ENCODE results near the gene PRAMEF11. TPM values are rescaled to one million over a fixed set of nuclear protein-coding genes. Genes with fewer than 3 reads are reported as not detected.
"Not testable (repeated sequence)": the region's sequence is repeated elsewhere in the genome, so short reads cannot be mapped to it uniquely, and the experiment has no call there.

The PRAMEF11 gene
- total and polyA plus RNA-seq, 3 experiments from 2014 or later, result not detected

DNA sequence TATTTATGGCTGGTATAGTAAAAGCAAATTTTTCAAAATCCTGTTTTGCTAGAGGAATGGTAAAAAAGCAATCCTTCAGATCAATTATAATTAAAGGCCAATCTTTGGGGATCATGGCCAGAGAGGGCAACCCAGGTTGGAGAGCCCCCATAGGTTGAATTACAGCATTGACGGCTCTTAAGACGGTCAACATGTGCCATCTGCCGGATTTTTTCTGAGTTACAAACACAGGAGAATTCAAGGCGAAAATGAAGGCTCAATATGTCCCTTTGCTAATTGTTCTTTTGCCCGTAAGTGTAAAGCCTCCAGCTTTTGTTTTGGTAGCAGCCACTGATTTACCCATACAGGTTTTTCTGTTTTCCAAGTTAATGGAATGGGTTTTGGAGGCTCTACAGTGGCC is 49.7 kb downstream of the PRAMEF11 start:
- H3K27ac ChIP-seq (ENCODE audit: low read depth, low read length); H3K36me3 Mint-ChIP-seq; H3K27ac Mint-ChIP-seq; H3K36me3 ChIP-seq (ENCODE audit: insufficient read depth, low read length); H3K4me3 ChIP-seq (ENCODE audit: low read length); CTCF ChIA-PET; H3K4me3 Mint-ChIP-seq; H3K4me1 Mint-ChIP-seq; POLR2A ChIA-PET; DNase-seq; H3K9me3 ChIP-seq (ENCODE audit: low read length); H3K4me1 ChIP-seq (ENCODE audit: insufficient read depth, low read length); H3K27me3 ChIP-seq (ENCODE audit: insufficient read depth, low read length, poor library complexity, severe bottlenecking): not testable (repeated sequence)
- Mint-ChIP-seq H3K9me3 (peaks cover 15 to 34% (median 23%) of the 10 kb centered on the region in 5 donors), H3K27me3 (peaks cover 4 to 18% of the 10 kb centered on the region in 2 donors)

DNA sequence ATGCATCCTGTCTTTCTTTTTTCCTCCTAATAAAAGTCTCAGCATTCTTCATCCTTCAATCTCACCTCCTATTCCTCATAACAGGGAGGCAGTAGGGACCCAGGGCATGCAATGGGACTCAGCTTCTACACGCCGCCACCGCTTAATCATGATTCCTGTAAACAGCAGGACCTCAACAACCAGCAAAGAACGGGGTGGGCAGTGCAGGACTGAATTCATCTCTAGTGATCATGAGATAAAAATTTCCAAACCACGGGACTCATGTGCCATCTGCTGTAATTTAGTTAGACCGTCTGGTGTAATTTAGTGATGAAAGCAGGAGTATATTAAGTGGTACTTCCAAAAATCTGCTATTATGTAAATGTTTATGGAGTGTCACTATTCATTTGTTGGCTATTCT is 52.3 kb downstream of the PRAMEF11 start:
- H3K36me3 ChIP-seq (ENCODE audit: insufficient read depth, low read length), result no peaks in the 10 kb centered on the region
- no peaks in the 10 kb centered on the region for H3K4me1 Mint-ChIP-seq

DNA sequence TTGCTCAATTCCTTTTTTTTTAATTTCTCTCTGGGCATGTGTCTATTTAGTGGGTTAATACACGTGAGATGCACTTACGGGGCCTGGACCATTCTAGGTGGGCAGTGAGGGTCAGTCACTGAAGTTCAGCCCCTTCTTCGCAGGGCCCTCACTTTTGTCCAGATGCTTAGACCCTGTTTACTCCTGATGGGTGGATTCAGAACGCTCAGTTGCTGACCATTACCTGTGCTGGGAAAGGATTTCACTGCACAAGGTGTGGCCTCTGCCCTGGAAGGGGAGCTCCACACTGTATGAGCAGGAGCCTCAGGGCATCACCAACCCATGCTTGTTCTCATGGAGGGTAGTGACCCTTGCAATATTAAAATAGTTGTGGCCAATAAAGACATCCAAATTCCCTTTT is 53.1 kb downstream of the PRAMEF11 start:
- ChIA-PET CTCF (no interaction called here), POLR2A (no interaction called here)
- Mint-ChIP-seq H3K36me3 (no peaks in the 10 kb centered on the region), H3K9me3 (peaks cover 0 to 7% (median 3%) of the 10 kb centered on the region in 5 donors), H3K4me1 (no peaks in the 10 kb centered on the region), H3K27me3 (peaks cover 6 to 43% of the 10 kb centered on the region in 2 donors), H3K4me3 (no peak overlapping the region), H3K27ac (no peak overlapping the region)
- Histone ChIP-seq H3K4me1 (ENCODE audit: insufficient read depth, low read length) (no peaks in the 10 kb centered on the region), H3K9me3 (ENCODE audit: low read length) (no peaks in the 10 kb centered on the region), H3K27ac (ENCODE audit: low read depth, low read length) (no peak overlapping the region), H3K4me3 (ENCODE audit: low read length) (no peak overlapping the region), H3K27me3 (ENCODE audit: insufficient read depth, low read length, poor library complexity, severe bottlenecking) (peaks cover 4% of the 10 kb centered on the region), H3K36me3 (ENCODE audit: insufficient read depth, low read length) (no peaks in the 10 kb centered on the region)
- DNase-seq, result no peak

More for the DNA sequence above, 52.3 kb downstream of the PRAMEF11 start:
- H3K4me3 ChIP-seq (ENCODE audit: low read length), result no peak overlapping the region
- ChIA-PET CTCF (no interaction called here), POLR2A (no interaction called here)
- no peak for DNase-seq
- peaks cover 4% of the 10 kb centered on the region for H3K27me3 ChIP-seq (ENCODE audit: insufficient read depth, low read length, poor library complexity, severe bottlenecking)
- no peak overlapping the region for H3K27ac Mint-ChIP-seq
- peaks cover 5 to 14% (median 7%) of the 10 kb centered on the region in 5 donors for H3K9me3 Mint-ChIP-seq
- no peak overlapping the region for H3K27ac ChIP-seq (ENCODE audit: low read depth, low read length)
- H3K4me1 ChIP-seq (ENCODE audit: insufficient read depth, low read length), result no peaks in the 10 kb centered on the region
- H3K27me3 Mint-ChIP-seq, result peaks cover 6 to 40% of the 10 kb centered on the region in 2 donors
- H3K4me3 Mint-ChIP-seq, result no peak overlapping the region
- H3K9me3 ChIP-seq (ENCODE audit: low read length), result no peaks in the 10 kb centered on the region
- no peaks in the 10 kb centered on the region for H3K36me3 Mint-ChIP-seq

DNA sequence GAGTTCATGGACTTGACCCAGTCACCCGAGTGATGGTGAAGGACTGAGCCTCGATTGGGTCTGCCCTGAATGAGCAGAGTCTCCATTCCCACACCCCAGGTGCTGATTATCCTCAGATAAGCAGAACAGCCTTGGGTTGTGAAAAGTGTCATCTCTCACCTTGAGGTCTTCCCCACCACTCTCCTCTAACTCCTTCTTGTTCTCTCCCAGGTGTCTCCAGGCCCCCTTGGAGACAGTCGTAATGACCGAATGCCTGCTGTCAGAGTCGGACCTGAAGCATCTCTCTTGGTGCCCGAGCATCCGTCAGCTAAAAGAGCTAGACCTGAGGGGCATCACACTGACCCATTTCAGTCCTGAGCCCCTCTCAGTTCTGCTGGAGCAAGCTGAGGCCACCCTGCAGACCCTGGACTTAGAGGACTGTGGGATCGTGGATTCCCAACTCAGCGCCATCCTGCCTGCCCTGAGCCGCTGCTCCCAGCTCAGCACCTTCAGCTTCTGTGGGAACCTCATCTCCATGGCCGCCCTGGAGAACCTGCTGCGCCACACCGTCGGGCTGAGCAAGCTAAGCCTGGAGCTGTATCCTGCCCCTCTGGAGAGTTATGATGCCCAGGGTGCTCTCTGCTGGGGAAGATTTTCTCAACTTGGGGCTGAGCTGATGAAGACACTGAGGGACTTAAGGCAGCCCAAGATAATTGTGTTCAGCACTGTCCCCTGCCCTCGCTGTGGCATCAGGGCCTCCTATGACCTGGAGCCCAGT is 54.2 kb downstream of the PRAMEF11 start:
- no peak overlapping the region for H3K27ac Mint-ChIP-seq
- peaks cover 4% of the 10 kb centered on the region for H3K27me3 ChIP-seq (ENCODE audit: insufficient read depth, low read length, poor library complexity, severe bottlenecking)
- no peaks in the 10 kb centered on the region for H3K4me1 Mint-ChIP-seq
- no peaks in the 10 kb centered on the region for H3K36me3 Mint-ChIP-seq
- H3K27me3 Mint-ChIP-seq, result peaks cover 14 to 52% of the 10 kb centered on the region in 2 donors
- no peak overlapping the region for H3K4me3 Mint-ChIP-seq
- H3K4me3 ChIP-seq (ENCODE audit: low read length), result no peak overlapping the region
- no peaks in the 10 kb centered on the region for H3K4me1 ChIP-seq (ENCODE audit: insufficient read depth, low read length)
- ChIA-PET CTCF (no interaction called here), POLR2A (no interaction called here)
- no peaks in the 10 kb centered on the region for H3K36me3 ChIP-seq (ENCODE audit: insufficient read depth, low read length)
- no peaks in the 10 kb centered on the region for H3K9me3 ChIP-seq (ENCODE audit: low read length)
- no peak overlapping the region for H3K27ac ChIP-seq (ENCODE audit: low read depth, low read length)
- no peak for DNase-seq
- peaks cover 0 to 3% (median 2%) of the 10 kb centered on the region in 5 donors for H3K9me3 Mint-ChIP-seq

DNA sequence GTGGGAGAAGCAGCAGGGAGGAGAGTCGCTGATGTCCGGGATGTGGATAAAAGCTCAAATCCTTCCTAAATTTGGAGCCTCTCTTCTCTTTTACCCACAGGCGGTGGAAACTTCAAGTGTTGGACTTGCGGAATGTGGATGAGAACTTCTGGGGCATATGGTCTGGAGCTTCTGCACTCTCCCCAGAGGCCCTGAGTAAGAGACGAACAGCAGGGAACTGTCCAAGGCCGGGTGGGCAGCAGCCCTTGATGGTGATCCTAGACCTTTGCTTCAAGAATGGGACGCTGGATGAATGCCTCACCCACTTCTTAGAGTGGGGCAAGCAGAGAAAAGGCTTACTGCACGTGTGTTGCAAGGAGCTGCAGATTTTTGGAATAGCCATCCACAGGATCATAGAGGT is 55.8 kb downstream of the PRAMEF11 start:
- Mint-ChIP-seq H3K9me3 (no peaks in the 10 kb centered on the region), H3K4me3 (no peak overlapping the region)
- POLR2A ChIA-PET, result no interaction called here

GRCh38 chr1:12774801-12775345 is 56.3 kb downstream of the PRAMEF11 start:
- no peaks in the 10 kb centered on the region for H3K4me1 ChIP-seq (ENCODE audit: insufficient read depth, low read length)

More for the DNA sequence above, 55.8 kb downstream of the PRAMEF11 start:
- H3K27ac Mint-ChIP-seq, result no peak overlapping the region
- CTCF ChIA-PET, result no interaction called here
- no peaks in the 10 kb centered on the region for H3K9me3 ChIP-seq (ENCODE audit: low read length)
- DNase-seq, result no peak
- H3K27me3 ChIP-seq (ENCODE audit: insufficient read depth, low read length, poor library complexity, severe bottlenecking), result peaks cover 4% of the 10 kb centered on the region
- no peaks in the 10 kb centered on the region for H3K4me1 Mint-ChIP-seq
- no peaks in the 10 kb centered on the region for H3K36me3 ChIP-seq (ENCODE audit: insufficient read depth, low read length)
- no peaks in the 10 kb centered on the region for H3K36me3 Mint-ChIP-seq
- no peaks in the 10 kb centered on the region for H3K4me1 ChIP-seq (ENCODE audit: insufficient read depth, low read length)
- H3K27me3 Mint-ChIP-seq, result peaks cover 26 to 66% of the 10 kb centered on the region in 2 donors
- no peak overlapping the region for H3K27ac ChIP-seq (ENCODE audit: low read depth, low read length)
- H3K4me3 ChIP-seq (ENCODE audit: low read length), result no peak overlapping the region

More at GRCh38 chr1:12774801-12775345, 56.3 kb downstream of the PRAMEF11 start:
- no peak for DNase-seq
- H3K36me3 ChIP-seq (ENCODE audit: insufficient read depth, low read length), result no peaks in the 10 kb centered on the region
- no peaks in the 10 kb centered on the region for H3K9me3 ChIP-seq (ENCODE audit: low read length)
- ChIA-PET CTCF (no interaction called here), POLR2A (no interaction called here)
- Mint-ChIP-seq H3K36me3 (no peaks in the 10 kb centered on the region), H3K9me3 (no peaks in the 10 kb centered on the region), H3K27me3 (peaks cover 31 to 72% of the 10 kb centered on the region in 2 donors), H3K4me3 (no peak overlapping the region), H3K4me1 (no peaks in the 10 kb centered on the region), H3K27ac (no peak overlapping the region)
- no peak overlapping the region for H3K27ac ChIP-seq (ENCODE audit: low read depth, low read length)
- H3K4me3 ChIP-seq (ENCODE audit: low read length), result no peak overlapping the region
- H3K27me3 ChIP-seq (ENCODE audit: insufficient read depth, low read length, poor library complexity, severe bottlenecking), result peaks cover 5% of the 10 kb centered on the region

Other genes with a start within 250 kb of the PRAMEF11 start
- gene DHRS3, start 213.2 kb downstream of the PRAMEF11 start, total RNA-seq, result 100 to 1,000 TPM; 117 to 123 TPM
- gene DHRS3, start 213.2 kb downstream of the PRAMEF11 start, polyA plus RNA-seq, result 31.9 TPM
- not detected for gene AADACL4, start 187.3 kb downstream of the PRAMEF11 start, total RNA-seq
- gene AADACL4, start 187.3 kb downstream of the PRAMEF11 start, polyA plus RNA-seq, result not detected
- not detected for gene AADACL3, start 115.3 kb downstream of the PRAMEF11 start, total RNA-seq
- gene AADACL3, start 115.3 kb downstream of the PRAMEF11 start, polyA plus RNA-seq, result not detected
- gene CFAP107, start 85.2 kb downstream of the PRAMEF11 start, total RNA-seq, result not detected
- gene CFAP107, start 85.2 kb downstream of the PRAMEF11 start, polyA plus RNA-seq, result not detected
- not detected for gene PRAMEF12, start 57.7 kb downstream of the PRAMEF11 start, total RNA-seq
- gene PRAMEF12, start 57.7 kb downstream of the PRAMEF11 start, polyA plus RNA-seq, result not detected
- not detected for gene PRAMEF1, start 40.0 kb downstream of the PRAMEF11 start, total RNA-seq
- gene PRAMEF1, start 40.0 kb downstream of the PRAMEF11 start, polyA plus RNA-seq, result not detected
- gene HNRNPCL1, start 17.3 kb upstream of the PRAMEF11 start, total RNA-seq, result not detected
- gene HNRNPCL1, start 17.3 kb upstream of the PRAMEF11 start, polyA plus RNA-seq, result not detected
- not detected for gene PRAMEF2, start 25.7 kb upstream of the PRAMEF11 start, total RNA-seq
- not detected for gene PRAMEF2, start 25.7 kb upstream of the PRAMEF11 start, polyA plus RNA-seq
- not detected for gene PRAMEF4, start 54.8 kb upstream of the PRAMEF11 start, total RNA-seq
- not detected for gene PRAMEF4, start 54.8 kb upstream of the PRAMEF11 start, polyA plus RNA-seq
- not detected for gene PRAMEF10, start 66.9 kb upstream of the PRAMEF11 start, total RNA-seq
- not detected for gene PRAMEF10, start 66.9 kb upstream of the PRAMEF11 start, polyA plus RNA-seq
- gene PRAMEF7, start 85.2 kb upstream of the PRAMEF11 start, total RNA-seq, result not detected
- not detected for gene PRAMEF7, start 85.2 kb upstream of the PRAMEF11 start, polyA plus RNA-seq
- not detected for gene PRAMEF6, start 116.2 kb upstream of the PRAMEF11 start, total RNA-seq
- not detected for gene PRAMEF6, start 116.2 kb upstream of the PRAMEF11 start, polyA plus RNA-seq
- not detected for gene PRAMEF27, start 225.2 kb upstream of the PRAMEF11 start, total RNA-seq
- not detected for gene PRAMEF27, start 225.2 kb upstream of the PRAMEF11 start, polyA plus RNA-seq
- gene HNRNPCL3, start 229.4 kb upstream of the PRAMEF11 start, total RNA-seq, result not detected
- gene HNRNPCL3, start 229.4 kb upstream of the PRAMEF11 start, polyA plus RNA-seq, result not detected
- not detected for gene PRAMEF25, start 239.4 kb upstream of the PRAMEF11 start, total RNA-seq
- not detected for gene PRAMEF25, start 239.4 kb upstream of the PRAMEF11 start, polyA plus RNA-seq